Measurements from ENCODE around the gene HOXA2.

HOXA2 gene

GRCh38 chr7:27138985-27139333, 36.5 kb upstream of the HOXA2 start:
- no peak overlapping the region for H3K4me3 ChIP-seq (ENCODE audit: low read depth, low read length)
- no peak for DNase-seq (ENCODE audit: low read depth)
- TF ChIP-seq MAX (IDR thresholded peaks at IDR 0.05; ENCODE audit: low read depth, low read length) (no peak), POLR2A (IDR thresholded peaks at IDR 0.05; ENCODE audit: extremely low read depth, insufficient read length) (no peak), MYC (IDR thresholded peaks at IDR 0.05; ENCODE audit: low read depth, low read length) (no peak), CTCF (IDR thresholded peaks at IDR 0.05; ENCODE audit: low read depth, low read length) (no peak)

- no peak overlapping the region for H3K4me3 ChIP-seq (ENCODE audit: low read depth, low read length)
- no peak for DNase-seq (ENCODE audit: low read depth)
- TF ChIP-seq MYC (IDR thresholded peaks at IDR 0.05; ENCODE audit: low read depth, low read length): no peak
- no peak for TF ChIP-seq MAX (IDR thresholded peaks at IDR 0.05; ENCODE audit: low read depth, low read length)
- TF ChIP-seq POLR2A (IDR thresholded peaks at IDR 0.05; ENCODE audit: extremely low read depth, insufficient read length): no peak
- TF ChIP-seq CTCF (IDR thresholded peaks at IDR 0.05; ENCODE audit: low read depth, low read length): no peak
Measured at GRCh38 chr7:27138472-27138871, 36.0 kb upstream of the HOXA2 start.

- H3K4me3 ChIP-seq (ENCODE audit: low read depth, low read length): peak overlapping the region; percentile 8
- no peak for DNase-seq (ENCODE audit: low read depth)
- TF ChIP-seq POLR2A (IDR thresholded peaks at IDR 0.05; ENCODE audit: extremely low read depth, insufficient read length): no peak
- TF ChIP-seq MYC (IDR thresholded peaks at IDR 0.05; ENCODE audit: low read depth, low read length): no peak
- no peak for TF ChIP-seq CTCF (IDR thresholded peaks at IDR 0.05; ENCODE audit: low read depth, low read length)
- TF ChIP-seq MAX (IDR thresholded peaks at IDR 0.05; ENCODE audit: low read depth, low read length): no peak
Measured at GRCh38 chr7:27137640-27138315, 35.3 kb upstream of the HOXA2 start.

- no peak overlapping the region for H3K4me3 ChIP-seq (ENCODE audit: low read depth, low read length)
- peak; percentile 81 for DNase-seq (ENCODE audit: low read depth)
- TF ChIP-seq POLR2A (IDR thresholded peaks at IDR 0.05; ENCODE audit: extremely low read depth, insufficient read length) (no peak), MYC (IDR thresholded peaks at IDR 0.05; ENCODE audit: low read depth, low read length) (peak; percentile 44), MAX (IDR thresholded peaks at IDR 0.05; ENCODE audit: low read depth, low read length) (peak; percentile 61)
Measured at GRCh38 chr7:27134392-27134791, 31.9 kb upstream of the HOXA2 start.

GRCh38 chr7:27133409-27134231, 31.1 kb upstream of the HOXA2 start:
- no peak for DNase-seq (ENCODE audit: low read depth)
- H3K4me3 ChIP-seq (ENCODE audit: low read depth, low read length): no peak overlapping the region
- TF ChIP-seq CTCF (IDR thresholded peaks at IDR 0.05; ENCODE audit: low read depth, low read length): no peak
- TF ChIP-seq MYC (IDR thresholded peaks at IDR 0.05; ENCODE audit: low read depth, low read length): no peak
- TF ChIP-seq MAX (IDR thresholded peaks at IDR 0.05; ENCODE audit: low read depth, low read length): no peak
- TF ChIP-seq POLR2A (IDR thresholded peaks at IDR 0.05; ENCODE audit: extremely low read depth, insufficient read length): no peak

- no peak overlapping the region for H3K4me3 ChIP-seq (ENCODE audit: low read depth, low read length)
- no peak for TF ChIP-seq MYC (IDR thresholded peaks at IDR 0.05; ENCODE audit: low read depth, low read length)
- TF ChIP-seq MAX (IDR thresholded peaks at IDR 0.05; ENCODE audit: low read depth, low read length): no peak
- TF ChIP-seq CTCF (IDR thresholded peaks at IDR 0.05; ENCODE audit: low read depth, low read length): no peak
- TF ChIP-seq POLR2A (IDR thresholded peaks at IDR 0.05; ENCODE audit: extremely low read depth, insufficient read length): no peak
- no peak for DNase-seq (ENCODE audit: low read depth)
Measured at GRCh38 chr7:27132978-27133377, 30.5 kb upstream of the HOXA2 start.
